ENCODE results near the gene TNFRSF9.

The TNFRSF9 gene

DNA sequence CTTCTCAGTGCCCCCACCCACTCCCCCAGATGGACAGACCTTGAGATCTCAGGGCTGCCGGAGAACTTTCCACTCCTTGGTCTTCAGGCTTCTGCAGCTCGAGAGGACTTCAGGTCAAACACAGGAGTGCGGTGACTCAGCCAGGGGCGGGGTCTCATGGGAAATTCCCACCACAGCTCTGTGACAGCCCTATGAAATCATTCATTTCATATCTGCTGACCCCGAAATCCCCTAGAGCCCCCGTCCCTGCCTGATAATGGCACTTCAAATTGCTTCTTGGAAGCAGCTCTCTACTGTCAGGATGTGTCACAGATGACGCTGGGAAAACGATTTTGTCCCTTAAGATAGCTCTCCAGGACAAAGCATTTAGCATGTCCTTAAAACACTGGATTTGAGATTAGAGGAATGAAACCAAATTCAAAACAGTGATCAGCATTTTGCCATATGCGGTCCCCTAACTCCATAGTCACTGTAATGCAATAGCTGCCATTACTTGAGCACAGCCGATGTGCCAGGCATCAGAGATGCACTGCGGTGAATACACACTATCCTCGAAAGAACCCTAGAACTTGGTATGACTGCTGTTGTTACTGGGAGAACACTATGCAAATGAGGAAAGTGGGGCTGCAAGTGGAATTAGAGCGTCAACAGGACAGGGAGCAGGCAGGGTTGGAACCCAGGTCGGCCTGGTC is at the start of gene TNFRSF9:
TNFRSF9 (minus strand) TSS at position 95 of the 692 bp plus-strand sequence. CDS start 845 bp downstream, outside the sequence.
- DNase-seq (ENCODE audit: low read depth) = no peak
- TF ChIP-seq, protein P1, sequence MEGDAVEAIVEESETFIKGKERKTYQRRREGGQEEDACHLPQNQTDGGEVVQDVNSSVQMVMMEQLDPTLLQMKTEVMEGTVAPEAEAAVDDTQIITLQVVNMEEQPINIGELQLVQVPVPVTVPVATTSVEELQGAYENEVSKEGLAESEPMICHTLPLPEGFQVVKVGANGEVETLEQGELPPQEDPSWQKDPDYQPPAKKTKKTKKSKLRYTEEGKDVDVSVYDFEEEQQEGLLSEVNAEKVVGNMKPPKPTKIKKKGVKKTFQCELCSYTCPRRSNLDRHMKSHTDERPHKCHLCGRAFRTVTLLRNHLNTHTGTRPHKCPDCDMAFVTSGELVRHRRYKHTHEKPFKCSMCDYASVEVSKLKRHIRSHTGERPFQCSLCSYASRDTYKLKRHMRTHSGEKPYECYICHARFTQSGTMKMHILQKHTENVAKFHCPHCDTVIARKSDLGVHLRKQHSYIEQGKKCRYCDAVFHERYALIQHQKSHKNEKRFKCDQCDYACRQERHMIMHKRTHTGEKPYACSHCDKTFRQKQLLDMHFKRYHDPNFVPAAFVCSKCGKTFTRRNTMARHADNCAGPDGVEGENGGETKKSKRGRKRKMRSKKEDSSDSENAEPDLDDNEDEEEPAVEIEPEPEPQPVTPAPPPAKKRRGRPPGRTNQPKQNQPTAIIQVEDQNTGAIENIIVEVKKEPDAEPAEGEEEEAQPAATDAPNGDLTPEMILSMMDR (IDR thresholded peaks at IDR 0.05; ENCODE audit: control insufficient read depth, insufficient read depth, low read depth, low read length, missing control alignments) = no peak
- H3K4me3 ChIP-seq (ENCODE audit: control insufficient read depth, low read depth, low read length) = no peak within 1 kb of the TSS

DNA sequence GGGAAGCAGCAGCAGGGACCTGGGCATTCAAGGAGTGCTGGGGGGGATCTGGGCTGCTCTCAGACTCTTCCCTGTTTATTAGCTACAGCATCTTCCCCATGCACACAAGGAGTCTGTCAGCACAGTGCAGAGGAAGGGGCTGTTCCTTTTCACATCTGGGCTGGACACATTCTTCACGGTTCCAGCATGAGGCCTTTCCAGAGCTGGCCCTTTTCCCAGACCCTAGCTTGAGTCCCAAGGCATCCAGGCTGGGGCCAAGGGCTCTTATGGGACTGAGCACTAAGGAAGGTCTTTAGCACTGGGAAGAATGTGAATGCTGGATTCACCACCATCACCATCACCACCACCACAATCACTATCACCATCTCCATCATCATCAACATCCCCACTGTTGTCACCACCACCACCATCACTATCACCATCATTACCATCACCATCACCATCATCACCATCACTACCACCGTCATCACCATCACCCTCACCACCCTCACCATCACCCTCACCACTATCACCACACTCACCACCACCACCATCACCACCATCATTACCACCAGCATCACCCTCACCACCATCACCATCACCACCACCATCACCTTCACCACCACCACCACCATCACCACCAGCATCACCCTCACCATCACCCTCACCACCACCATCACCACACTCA is 49.3 kb upstream of the TNFRSF9 start:
- H3K4me3 ChIP-seq (ENCODE audit: control insufficient read depth, low read depth, low read length) = no peak overlapping the region
- DNase-seq (ENCODE audit: low read depth) = no peak
- TF ChIP-seq, protein P1 (IDR thresholded peaks at IDR 0.05; ENCODE audit: control insufficient read depth, insufficient read depth, low read depth, low read length, missing control alignments) = no peak

DNA sequence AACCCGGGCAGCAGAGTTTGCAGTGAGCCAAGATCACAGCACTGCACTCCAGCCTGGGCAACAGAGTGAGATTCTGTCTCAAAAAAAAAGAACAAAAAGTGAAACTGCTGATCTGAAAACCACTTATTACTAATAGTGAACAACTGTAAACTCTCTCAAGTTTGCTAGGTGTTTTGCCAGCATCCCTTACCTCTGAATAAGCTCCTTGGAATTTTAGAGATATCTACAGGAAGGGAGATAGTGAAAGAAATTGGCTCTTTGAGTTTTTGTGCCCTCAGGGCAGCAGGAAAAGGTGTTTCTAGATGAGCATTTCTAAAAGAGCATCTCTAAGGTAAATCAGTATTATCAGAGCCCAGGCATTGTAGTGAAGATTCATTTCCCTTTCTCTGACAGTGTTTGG is 47.9 kb upstream of the TNFRSF9 start:
- TF ChIP-seq, protein P1 (IDR thresholded peaks at IDR 0.05; ENCODE audit: control insufficient read depth, insufficient read depth, low read depth, low read length, missing control alignments) = no peak
- DNase-seq (ENCODE audit: low read depth) = no peak
- H3K4me3 ChIP-seq (ENCODE audit: control insufficient read depth, low read depth, low read length) = no peak overlapping the region

DNA sequence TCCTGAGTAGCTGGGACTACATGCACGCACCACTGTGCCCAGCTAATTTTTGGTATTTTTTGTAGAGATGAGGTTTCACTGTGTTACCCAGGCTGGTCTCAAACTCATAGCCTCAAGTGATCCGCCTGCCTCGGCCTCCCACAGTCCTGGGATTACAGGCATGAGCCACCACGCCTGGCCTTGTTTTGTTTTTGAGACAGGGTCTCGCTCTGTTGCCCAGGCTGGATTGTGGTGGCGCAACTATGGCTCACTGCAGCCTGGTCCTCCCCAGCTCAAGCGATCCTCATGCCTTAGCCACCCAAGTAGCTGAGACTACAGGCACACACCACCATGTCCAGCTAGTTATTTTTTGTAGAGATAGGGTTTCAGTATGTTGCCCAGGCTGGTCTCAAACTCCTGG is 46.9 kb upstream of the TNFRSF9 start:
- H3K4me3 ChIP-seq (ENCODE audit: control insufficient read depth, low read depth, low read length) = no peak overlapping the region
- DNase-seq (ENCODE audit: low read depth) = no peak
- TF ChIP-seq, protein P1 (IDR thresholded peaks at IDR 0.05; ENCODE audit: control insufficient read depth, insufficient read depth, low read depth, low read length, missing control alignments) = no peak

DNA sequence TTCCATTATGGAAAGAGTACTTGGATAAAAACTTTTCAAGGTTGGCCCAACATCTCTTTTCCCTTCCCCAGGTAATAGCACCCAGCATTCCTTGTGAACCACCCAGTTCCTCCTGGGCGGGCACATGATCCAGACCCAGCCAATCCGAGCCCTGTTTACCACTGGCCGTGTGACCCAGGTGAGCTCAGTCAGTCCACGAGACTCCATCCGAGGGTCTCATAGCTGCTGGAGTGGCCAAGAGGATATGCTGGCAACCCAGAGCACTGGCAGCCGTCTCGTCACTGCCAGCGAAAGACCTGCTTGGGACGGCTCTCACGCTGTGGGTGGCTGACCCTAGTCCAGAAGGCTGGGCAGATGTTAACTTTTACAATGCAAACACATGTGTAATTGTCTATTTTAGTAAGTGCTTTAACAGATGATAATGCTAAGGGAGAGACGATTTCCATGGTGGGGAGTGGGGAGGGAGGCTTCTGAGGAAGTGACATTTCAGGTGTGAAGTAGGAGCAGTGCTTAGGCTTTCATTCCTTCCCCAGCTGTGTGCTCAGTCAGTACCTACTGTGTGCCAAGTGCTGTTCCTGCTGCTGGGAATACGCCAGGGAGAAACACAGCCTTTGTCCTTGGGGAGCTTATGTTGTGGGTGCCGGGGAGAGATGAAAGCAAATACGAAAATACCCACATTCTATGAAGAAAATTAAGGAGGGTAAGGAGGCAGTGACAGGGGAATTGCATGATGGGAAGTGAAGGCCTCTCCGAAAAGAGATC is 45.4 kb upstream of the TNFRSF9 start:
- TF ChIP-seq, protein P1 (IDR thresholded peaks at IDR 0.05; ENCODE audit: control insufficient read depth, insufficient read depth, low read depth, low read length, missing control alignments) = no peak
- DNase-seq (ENCODE audit: low read depth) = no peak
- H3K4me3 ChIP-seq (ENCODE audit: control insufficient read depth, low read depth, low read length) = no peak overlapping the region

DNA sequence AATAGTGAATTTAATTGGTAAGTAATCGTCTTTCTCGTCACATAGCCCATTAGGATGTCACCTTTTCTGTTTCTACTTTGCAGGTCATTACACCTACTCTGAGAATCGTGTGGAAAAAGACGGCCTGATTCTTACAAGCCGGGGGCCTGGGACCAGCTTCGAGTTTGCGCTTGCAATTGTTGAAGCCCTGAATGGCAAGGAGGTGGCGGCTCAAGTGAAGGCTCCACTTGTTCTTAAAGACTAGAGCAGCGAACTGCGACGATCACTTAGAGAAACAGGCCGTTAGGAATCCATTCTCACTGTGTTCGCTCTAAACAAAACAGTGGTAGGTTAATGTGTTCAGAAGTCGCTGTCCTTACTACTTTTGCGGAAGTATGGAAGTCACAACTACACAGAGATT is 44.2 kb upstream of the TNFRSF9 start:
- no peak for DNase-seq (ENCODE audit: low read depth)
- no peak overlapping the region for H3K4me3 ChIP-seq (ENCODE audit: control insufficient read depth, low read depth, low read length)
- TF ChIP-seq, protein P1 (IDR thresholded peaks at IDR 0.05; ENCODE audit: control insufficient read depth, insufficient read depth, low read depth, low read length, missing control alignments) = no peak
